Retinal pigment epithelial cell (primary cell): ENCODE results near the gene TAF8.
A peak's percentile ranks its signal among the peaks of the same experiment; 100 is the strongest.

Experiments used
- DNase-seq: peaks from one replicate; pipeline ENCODE4 v3.0.0-alpha.2; 2010; ENCODE audit warnings: low read depth
- H3K4me3 ChIP-seq: 2 replicates; pipeline ENCODE4 v1.5.1; 2011; ENCODE audit warnings: mild to moderate bottlenecking, low read length, control low read depth, moderate library complexity
- TF ChIP-seq, protein P1 (sequence below): conservative IDR thresholded peaks from 2 replicates; pipeline ENCODE4 v1.5.1; 2011; ENCODE audit warnings: low read depth, low read length, control low read depth, inconsistent platforms

TAF8 gene

DNA sequence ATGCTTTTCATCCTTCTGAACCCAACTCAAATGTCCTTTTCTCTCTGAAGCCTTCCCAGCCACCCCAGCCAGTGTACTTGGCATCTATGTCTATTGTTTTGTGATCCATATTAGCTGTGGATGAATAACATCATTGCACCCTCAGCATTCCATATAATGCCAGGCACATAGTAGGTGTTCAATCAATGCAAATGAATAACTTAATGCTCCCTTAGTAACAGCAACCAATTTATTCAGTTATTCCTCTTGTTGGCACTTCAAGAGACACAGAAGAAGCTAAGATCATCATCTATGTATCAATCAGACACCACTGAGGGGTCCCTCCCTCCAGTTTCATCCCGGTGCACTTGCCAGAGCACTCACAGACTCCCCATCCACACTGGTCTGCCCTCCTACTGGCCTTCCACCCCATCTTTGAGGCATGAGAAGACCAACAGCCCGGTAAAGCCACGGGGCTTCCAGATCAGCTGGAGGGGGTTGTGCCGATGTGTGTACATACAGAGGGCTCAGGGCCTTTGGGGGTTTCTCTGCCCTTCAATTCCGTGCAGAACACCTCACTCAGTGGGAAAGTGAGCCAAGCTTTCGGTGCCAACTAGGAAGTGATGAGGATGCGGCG, 2.4 kb upstream of the TAF8 start:
- no peak for DNase-seq
- peak overlapping the region; percentile 75 for H3K4me3 ChIP-seq
- TF ChIP-seq, protein P1, sequence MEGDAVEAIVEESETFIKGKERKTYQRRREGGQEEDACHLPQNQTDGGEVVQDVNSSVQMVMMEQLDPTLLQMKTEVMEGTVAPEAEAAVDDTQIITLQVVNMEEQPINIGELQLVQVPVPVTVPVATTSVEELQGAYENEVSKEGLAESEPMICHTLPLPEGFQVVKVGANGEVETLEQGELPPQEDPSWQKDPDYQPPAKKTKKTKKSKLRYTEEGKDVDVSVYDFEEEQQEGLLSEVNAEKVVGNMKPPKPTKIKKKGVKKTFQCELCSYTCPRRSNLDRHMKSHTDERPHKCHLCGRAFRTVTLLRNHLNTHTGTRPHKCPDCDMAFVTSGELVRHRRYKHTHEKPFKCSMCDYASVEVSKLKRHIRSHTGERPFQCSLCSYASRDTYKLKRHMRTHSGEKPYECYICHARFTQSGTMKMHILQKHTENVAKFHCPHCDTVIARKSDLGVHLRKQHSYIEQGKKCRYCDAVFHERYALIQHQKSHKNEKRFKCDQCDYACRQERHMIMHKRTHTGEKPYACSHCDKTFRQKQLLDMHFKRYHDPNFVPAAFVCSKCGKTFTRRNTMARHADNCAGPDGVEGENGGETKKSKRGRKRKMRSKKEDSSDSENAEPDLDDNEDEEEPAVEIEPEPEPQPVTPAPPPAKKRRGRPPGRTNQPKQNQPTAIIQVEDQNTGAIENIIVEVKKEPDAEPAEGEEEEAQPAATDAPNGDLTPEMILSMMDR, result no peak

GRCh38 chr6:42049116-42049809, 1.1 kb upstream of the TAF8 start:
- TF ChIP-seq, protein P1, result no peak
- no peak for DNase-seq
- H3K4me3 ChIP-seq, result peak overlapping the region; percentile 75

GRCh38 chr6:42049948-42050296, 402 bp upstream of the TAF8 start:
- peak overlapping the region; percentile 94 for H3K4me3 ChIP-seq
- DNase-seq, result no peak
- TF ChIP-seq, protein P1, result no peak

GRCh38 chr6:42051268-42051653, 937 bp downstream of the TAF8 start:
- H3K4me3 ChIP-seq, result peak overlapping the region; percentile 94
- no peak for DNase-seq
- TF ChIP-seq, protein P1, result no peak

DNA sequence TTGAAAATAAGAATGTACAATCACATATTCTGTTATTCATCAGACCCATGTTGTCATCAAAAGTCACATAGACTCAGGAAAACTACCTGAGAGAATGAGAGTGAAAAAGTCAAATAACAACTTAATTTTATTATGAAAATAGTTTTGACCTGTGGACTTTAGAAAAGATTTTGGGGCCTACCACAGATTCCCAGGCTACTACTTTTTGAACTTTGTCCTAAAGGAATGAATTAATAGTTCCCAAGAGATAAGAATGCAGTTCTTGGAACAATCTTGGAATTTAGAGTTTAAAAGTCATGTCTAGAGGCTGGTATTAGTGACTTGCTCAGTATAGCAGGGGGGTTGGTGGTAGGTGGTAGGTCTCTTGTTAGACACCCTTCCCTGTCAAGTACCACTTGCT, 3.3 kb downstream of the TAF8 start:
- no peak for DNase-seq
- TF ChIP-seq, protein P1, result no peak
- H3K4me3 ChIP-seq, result no peak overlapping the region

DNA sequence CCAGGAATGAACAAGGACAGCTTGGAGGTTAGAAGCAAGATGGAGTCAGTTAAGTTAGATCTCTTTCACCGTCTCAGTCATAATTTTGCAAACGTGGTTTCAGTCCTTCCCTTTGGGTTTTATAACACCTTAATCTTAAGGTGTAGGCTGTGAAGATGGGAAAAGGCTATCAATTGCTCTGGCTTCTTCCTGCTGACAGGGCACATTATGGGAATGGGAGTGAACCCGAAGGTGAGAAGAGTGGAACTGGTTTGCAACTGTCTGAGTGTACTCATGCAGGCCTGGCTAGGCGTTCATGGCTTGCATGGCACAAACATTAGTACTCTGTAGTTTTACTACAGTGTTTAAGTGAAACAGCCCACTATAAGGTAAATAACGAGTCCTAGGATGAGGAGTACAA, 9.4 kb downstream of the TAF8 start:
- no peak overlapping the region for H3K4me3 ChIP-seq
- TF ChIP-seq, protein P1, result no peak
- DNase-seq, result no peak

- no peak for DNase-seq
- no peak overlapping the region for H3K4me3 ChIP-seq
- TF ChIP-seq, protein P1, result no peak
Measured at GRCh38 chr6:42066156-42066675, 15.9 kb downstream of the TAF8 start.
